ENCODE data around the gene BRIP1.

Gene BRIP1

GRCh38 chr17:61650749-61651148, 212.6 kb downstream of the BRIP1 start:
- DNase-seq, result no peak

- no peak for DNase-seq
Observed at GRCh38 chr17:61648587-61648986, 214.7 kb downstream of the BRIP1 start.

GRCh38 chr17:61647047-61647446, 216.3 kb downstream of the BRIP1 start:
- no peak for DNase-seq

- no peak for DNase-seq
Observed at GRCh38 chr17:61646482-61646881, 216.8 kb downstream of the BRIP1 start.

GRCh38 chr17:61645920-61646319, 217.4 kb downstream of the BRIP1 start:
- no peak for DNase-seq

GRCh38 chr17:61644800-61645774, 218.2 kb downstream of the BRIP1 start:
- DNase-seq, result no peak

- DNase-seq, result no peak
Observed at GRCh38 chr17:61642768-61643167, 220.6 kb downstream of the BRIP1 start.

- no peak for DNase-seq
Observed at GRCh38 chr17:61641715-61642114, 221.6 kb downstream of the BRIP1 start.

- no peak for DNase-seq
Observed at GRCh38 chr17:61641084-61641483, 222.2 kb downstream of the BRIP1 start.

- DNase-seq, result no peak
Observed at GRCh38 chr17:61639818-61640217, 223.5 kb downstream of the BRIP1 start.

- no peak for DNase-seq
Observed at GRCh38 chr17:61638087-61638486, 225.2 kb downstream of the BRIP1 start.

- peak; percentile 6 to 27 for DNase-seq
Observed at GRCh38 chr17:61635913-61636432, 227.4 kb downstream of the BRIP1 start.

GRCh38 chr17:61634942-61635538, 228.3 kb downstream of the BRIP1 start:
- no peak for DNase-seq

GRCh38 chr17:61634011-61634539, 229.3 kb downstream of the BRIP1 start:
- no peak for DNase-seq

GRCh38 chr17:61632826-61633225, 230.5 kb downstream of the BRIP1 start:
- DNase-seq, result no peak

GRCh38 chr17:61631800-61632199, 231.5 kb downstream of the BRIP1 start:
- DNase-seq, result no peak

Measured in stimulated activated CD4-positive, alpha-beta T cell treated with anti-CD3 and anti-CD28 coated beads, Interleukin-4, amount 100 ng/mL, for 4 hours (primary cell).